IMR-90 (cell line): Measurements from ENCODE around the gene PPIP5K2.

Experiments
- CEBPB ChIP-seq: IDR thresholded peaks from 2 replicates; pipeline ENCODE4 v1.6.1; 2012; ENCODE audit warnings: low read depth, low read length, improper control_type of control experiment
- POLR2A ChIP-seq: IDR thresholded peaks from 2 replicates; pipeline ENCODE4 v1.6.1; 2012; ENCODE audit warnings: mild to moderate bottlenecking, low read depth, low read length
- TF ChIP-seq, protein P1 (sequence below): conservative IDR thresholded peaks from 2 replicates; pipeline ENCODE4 v1.5.1; 2012; ENCODE audit warnings: mild to moderate bottlenecking, low read depth, low read length, improper control_type of control experiment

DNA sequence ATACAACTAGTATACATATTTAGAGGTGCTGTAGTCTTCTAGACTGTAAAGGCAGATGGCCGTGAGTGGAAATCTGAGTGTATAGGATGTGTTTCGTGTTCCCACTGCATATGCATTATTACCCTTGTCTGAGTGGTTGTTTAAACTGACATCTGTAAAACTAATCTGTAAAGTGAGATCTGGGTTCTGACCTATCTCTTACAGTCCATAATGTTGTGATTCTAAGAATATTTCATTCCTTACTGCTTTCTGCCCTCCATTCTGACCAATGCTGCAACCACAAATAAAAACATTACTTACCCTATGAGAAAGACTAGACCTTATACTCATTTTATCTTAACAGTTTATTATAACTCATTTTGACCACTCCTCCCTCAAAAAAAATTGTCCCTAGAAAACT, 90.9 kb downstream of the PPIP5K2 start:
- TF ChIP-seq, protein P1, sequence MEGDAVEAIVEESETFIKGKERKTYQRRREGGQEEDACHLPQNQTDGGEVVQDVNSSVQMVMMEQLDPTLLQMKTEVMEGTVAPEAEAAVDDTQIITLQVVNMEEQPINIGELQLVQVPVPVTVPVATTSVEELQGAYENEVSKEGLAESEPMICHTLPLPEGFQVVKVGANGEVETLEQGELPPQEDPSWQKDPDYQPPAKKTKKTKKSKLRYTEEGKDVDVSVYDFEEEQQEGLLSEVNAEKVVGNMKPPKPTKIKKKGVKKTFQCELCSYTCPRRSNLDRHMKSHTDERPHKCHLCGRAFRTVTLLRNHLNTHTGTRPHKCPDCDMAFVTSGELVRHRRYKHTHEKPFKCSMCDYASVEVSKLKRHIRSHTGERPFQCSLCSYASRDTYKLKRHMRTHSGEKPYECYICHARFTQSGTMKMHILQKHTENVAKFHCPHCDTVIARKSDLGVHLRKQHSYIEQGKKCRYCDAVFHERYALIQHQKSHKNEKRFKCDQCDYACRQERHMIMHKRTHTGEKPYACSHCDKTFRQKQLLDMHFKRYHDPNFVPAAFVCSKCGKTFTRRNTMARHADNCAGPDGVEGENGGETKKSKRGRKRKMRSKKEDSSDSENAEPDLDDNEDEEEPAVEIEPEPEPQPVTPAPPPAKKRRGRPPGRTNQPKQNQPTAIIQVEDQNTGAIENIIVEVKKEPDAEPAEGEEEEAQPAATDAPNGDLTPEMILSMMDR, result no peak
- TF ChIP-seq POLR2A (no peak), CEBPB (no peak)
